Stomach (tissue), 9 donors: ENCODE results near the gene RBFOX1. TPM values are rescaled to one million over a fixed set of nuclear protein-coding genes. Genes with fewer than 3 reads are reported as not detected.

ENCODE experiments used
- DNase-seq, 2 donors: peaks; one replicate each; pipeline versions ENCODE4 v3.0.0 to v3.0.0-alpha.2; 2013 to 2019
- H3K27ac ChIP-seq, 5 donors: fragments of 200-600 bp in 4 of 5; sonication (generic) in 4 of 5; one replicate each; pipeline ENCODE4 v1.5.1; 2013 to 2019; ENCODE audit warnings: mild to moderate bottlenecking in 1 of 5, moderate library complexity in 1 of 5
- H3K27me3 ChIP-seq, 3 donors: fragments of 200-600 bp; sonication (generic); one replicate each; pipeline ENCODE4 v1.5.1; 2017 to 2019; ENCODE audit warnings: mixed run types in 1 of 3
- H3K36me3 ChIP-seq, 4 donors: fragments of 200-600 bp; sonication (generic); 1 replicate in 3 of 4; 2 replicates in 1 of 4; pipeline ENCODE4 v1.5.1; 2016 to 2019
- H3K4me1 ChIP-seq, 4 donors: fragments of 200-600 bp; sonication (generic); one replicate each; pipeline ENCODE4 v1.5.1; 2016 to 2019
- H3K4me3 ChIP-seq, 4 donors: fragments of 200-600 bp; sonication (generic) in 3 of 4; one replicate each; pipeline ENCODE4 v1.5.1; 2016 to 2019; ENCODE audit warnings: mild to moderate bottlenecking in 1 of 4
- H3K9me3 ChIP-seq, 4 donors: fragments of 200-600 bp; sonication (generic); one replicate each; pipeline ENCODE4 v1.5.1; 2016 to 2019
- EP300 ChIP-seq: sonication (generic); formaldehyde crosslinking; IDR thresholded peaks from one replicate; pipeline ENCODE4 v1.6.1; 2017; ENCODE audit warnings: antibody characterized with exemption
- POLR2A ChIP-seq, 4 donors: fragments of 450-650 bp; IDR thresholded peaks; one replicate each; pipeline ENCODE4 v1.6.1; 2016; ENCODE audit warnings: antibody characterized with exemption in 4 of 4, control low read depth in 2 of 4, mild to moderate bottlenecking in 1 of 4, moderate library complexity in 1 of 4
- POLR2AphosphoS5 ChIP-seq, 3 donors: sonication (generic); formaldehyde crosslinking; IDR thresholded peaks; one replicate each; pipeline ENCODE4 v1.6.1; 2016; ENCODE audit warnings: antibody characterized with exemption in 3 of 3
- WGBS, 5 donors: extraction: QIAGEN DNeasy Blood & Tissue Kit in 3 of 5; methylation state at CpG; one replicate each; pipeline versions ENCODE4 v1.1.5 to v1.1.7; 2013 to 2018; 5-methylcytosine and 5-hydroxymethylcytosine counted together
- intact Hi-C: fragments of 100-400 bp; cut with DNase I; formaldehyde crosslinking; loops from one replicate; pipeline ENCODE4 v1.15.1; 2023; ENCODE audit warnings: low total_unique reads
- polyA plus RNA-seq, 3 donors: library from polyadenylated mRNA; stranded (reverse); fragments of 200-250 nt; gene quantifications; one replicate each; pipeline ENCODE4 v1.2.3, GENCODE V29; 2013
- total RNA-seq, 5 donors: library from RNA; depleted of rRNA; stranded (reverse); fragments of >200 nt; gene quantifications; one replicate each; pipeline versions ENCODE4 v1.1.0 to v1.2.3, GENCODE V29; 2014 to 2016
- TF ChIP-seq, protein P1 (sequence below), 7 experiments: fragments of 450-650 bp in 4 of 7; fragments of 200-600 bp in 3 of 7; sonication (generic) in 3 of 7; IDR thresholded peaks; one replicate each; pipeline ENCODE4 v1.5.1; 2016 to 2019; ENCODE audit warnings: antibody characterized with exemption in 7 of 7, control low read depth in 2 of 7, mild to moderate bottlenecking in 1 of 7
- donor health status: healthy with polysubstance abuse.
- donor health status: Bipolar disorder and iron deficiency.
- donor health status: healthy.

RBFOX1 gene
- total and polyA plus RNA-seq, 8 donors: 0.03 to 20.9 (median 0.35) TPM; not detected in 4

DNA sequence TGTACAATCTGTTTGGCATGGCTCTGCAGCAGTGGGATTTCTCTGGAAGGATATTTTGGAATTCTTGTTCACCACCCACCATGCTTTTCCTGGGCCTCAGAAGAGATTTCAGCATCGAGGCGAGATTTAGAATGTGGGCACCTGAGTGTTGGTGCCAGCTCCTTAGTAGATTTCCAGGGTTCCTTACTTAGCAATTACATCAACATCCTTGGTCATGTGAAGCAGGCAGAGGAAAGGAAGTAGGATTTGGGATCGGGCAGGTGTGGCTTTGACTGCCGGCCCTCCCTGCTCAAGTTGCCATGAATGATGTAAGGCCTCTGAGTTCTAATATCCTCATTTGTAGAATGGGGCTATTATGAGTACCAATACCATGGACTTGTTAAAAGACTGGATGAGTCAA lies 13.1 kb upstream of the RBFOX1 start:
- intact Hi-C loops: no loop called here
- 77 to 86% (median 81%) methylated on average over 4 of the region's 4 CpGs for WGBS, 5 donors
- Histone ChIP-seq H3K4me1 (no peaks in the 10 kb centered on the region), H3K36me3 (no peaks in the 10 kb centered on the region), H3K27ac (no peak overlapping the region), H3K9me3 (peaks cover 0 to 5% (median 0%) of the 10 kb centered on the region in 4 donors), H3K27me3 (no peaks in the 10 kb centered on the region), H3K4me3 (no peak overlapping the region)
- TF ChIP-seq, protein P1, sequence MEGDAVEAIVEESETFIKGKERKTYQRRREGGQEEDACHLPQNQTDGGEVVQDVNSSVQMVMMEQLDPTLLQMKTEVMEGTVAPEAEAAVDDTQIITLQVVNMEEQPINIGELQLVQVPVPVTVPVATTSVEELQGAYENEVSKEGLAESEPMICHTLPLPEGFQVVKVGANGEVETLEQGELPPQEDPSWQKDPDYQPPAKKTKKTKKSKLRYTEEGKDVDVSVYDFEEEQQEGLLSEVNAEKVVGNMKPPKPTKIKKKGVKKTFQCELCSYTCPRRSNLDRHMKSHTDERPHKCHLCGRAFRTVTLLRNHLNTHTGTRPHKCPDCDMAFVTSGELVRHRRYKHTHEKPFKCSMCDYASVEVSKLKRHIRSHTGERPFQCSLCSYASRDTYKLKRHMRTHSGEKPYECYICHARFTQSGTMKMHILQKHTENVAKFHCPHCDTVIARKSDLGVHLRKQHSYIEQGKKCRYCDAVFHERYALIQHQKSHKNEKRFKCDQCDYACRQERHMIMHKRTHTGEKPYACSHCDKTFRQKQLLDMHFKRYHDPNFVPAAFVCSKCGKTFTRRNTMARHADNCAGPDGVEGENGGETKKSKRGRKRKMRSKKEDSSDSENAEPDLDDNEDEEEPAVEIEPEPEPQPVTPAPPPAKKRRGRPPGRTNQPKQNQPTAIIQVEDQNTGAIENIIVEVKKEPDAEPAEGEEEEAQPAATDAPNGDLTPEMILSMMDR (IDR thresholded peaks at IDR 0.05): no peak
- no peak for TF ChIP-seq POLR2AphosphoS5 (IDR thresholded peaks at IDR 0.05)
- no peak for TF ChIP-seq POLR2A (IDR thresholded peaks at IDR 0.05)
- no peak for TF ChIP-seq EP300
- no peak for DNase-seq

DNA sequence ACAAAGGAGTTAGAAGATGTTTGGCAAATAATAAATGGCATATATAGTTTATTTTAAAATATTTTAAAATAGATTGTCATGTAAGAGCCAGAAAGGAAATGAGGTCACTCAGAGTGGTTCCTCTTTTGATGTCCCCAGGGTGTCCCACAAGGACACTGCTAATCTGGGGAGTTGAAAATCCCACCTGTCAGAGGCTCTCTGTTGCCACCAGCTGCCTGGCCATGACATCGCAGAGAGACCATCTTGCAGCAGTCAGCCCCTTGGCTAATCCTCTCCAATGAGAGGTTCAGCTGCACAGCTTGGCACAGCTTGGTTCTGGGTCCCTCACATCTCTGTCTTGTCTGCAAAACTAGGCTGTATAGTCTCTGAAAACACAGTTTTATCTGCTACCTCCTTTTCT lies 11.0 kb upstream of the RBFOX1 start:
- intact Hi-C loops: no loop called here

DNA sequence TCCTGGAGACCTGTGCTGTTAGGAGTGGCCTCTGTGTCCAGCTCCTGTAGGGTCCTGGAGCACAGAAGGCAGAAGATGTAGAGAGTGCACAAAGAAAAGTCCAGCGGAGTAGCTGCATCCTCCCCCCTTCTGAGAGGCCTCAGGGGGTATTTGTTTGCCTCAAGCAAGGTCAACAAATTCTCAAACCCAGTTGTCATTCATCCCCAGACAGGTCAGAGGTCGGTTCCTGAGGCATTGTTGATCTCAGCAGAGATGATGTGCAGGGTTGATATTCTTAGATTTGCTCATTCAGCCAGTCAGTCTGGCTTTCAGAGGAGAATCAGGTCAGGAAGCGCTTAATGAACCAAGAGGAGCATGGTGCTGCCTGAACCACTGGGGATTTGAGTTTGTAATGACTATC lies 8.3 kb upstream of the RBFOX1 start:
- H3K27ac ChIP-seq: no peak overlapping the region
- no peaks in the 10 kb centered on the region for H3K4me1 ChIP-seq
- DNase-seq: no peak
- no peak overlapping the region for H3K4me3 ChIP-seq
- H3K36me3 ChIP-seq: no peaks in the 10 kb centered on the region
- H3K27me3 ChIP-seq: no peaks in the 10 kb centered on the region
- intact Hi-C loops: no loop called here
- peaks cover 0 to 5% (median 0%) of the 10 kb centered on the region in 4 donors for H3K9me3 ChIP-seq
- TF ChIP-seq EP300: no peak
- no peak for TF ChIP-seq POLR2AphosphoS5 (IDR thresholded peaks at IDR 0.05)
- TF ChIP-seq, protein P1 (IDR thresholded peaks at IDR 0.05): no peak
- TF ChIP-seq POLR2A (IDR thresholded peaks at IDR 0.05): no peak
- 26 to 45% (median 30%) methylated on average over 3 of the region's 3 CpGs for WGBS, 5 donors

More for the DNA sequence above, 11.0 kb upstream of the RBFOX1 start:
- WGBS, 5 donors: 36 to 55% (median 43%) methylated on average over 1 of the region's 1 CpG
- no peak for DNase-seq
- peaks cover 0 to 5% (median 0%) of the 10 kb centered on the region in 4 donors for H3K9me3 ChIP-seq
- no peaks in the 10 kb centered on the region for H3K27me3 ChIP-seq
- TF ChIP-seq, protein P1 (IDR thresholded peaks at IDR 0.05): no peak
- TF ChIP-seq EP300 (no peak), POLR2AphosphoS5 (IDR thresholded peaks at IDR 0.05) (no peak), POLR2A (IDR thresholded peaks at IDR 0.05) (no peak)
- H3K4me3 ChIP-seq: no peak overlapping the region
- no peaks in the 10 kb centered on the region for H3K36me3 ChIP-seq
- no peak overlapping the region for H3K27ac ChIP-seq
- H3K4me1 ChIP-seq: no peaks in the 10 kb centered on the region

DNA sequence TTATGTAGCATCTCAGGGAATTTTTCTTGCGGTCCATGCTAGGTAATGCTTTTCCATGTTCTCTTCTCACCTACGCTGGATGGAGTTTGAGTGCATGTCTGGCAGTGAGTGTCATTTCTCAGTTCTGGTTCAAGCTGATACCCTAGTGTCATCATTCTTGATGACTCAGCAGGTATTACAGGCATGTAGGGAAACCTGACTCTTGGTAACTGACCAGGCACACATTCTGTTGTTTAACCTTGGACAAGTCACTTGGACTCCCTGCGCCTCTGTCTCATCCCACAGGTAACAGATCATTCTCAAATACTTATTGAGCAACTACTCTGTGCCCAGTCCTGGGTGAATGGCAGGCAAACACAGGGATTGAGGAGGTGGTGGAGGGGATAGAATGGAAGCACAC lies 6.8 kb upstream of the RBFOX1 start:
- no peaks in the 10 kb centered on the region for H3K27me3 ChIP-seq
- TF ChIP-seq POLR2AphosphoS5 (IDR thresholded peaks at IDR 0.05): no peak
- TF ChIP-seq EP300: no peak
- TF ChIP-seq, protein P1 (IDR thresholded peaks at IDR 0.05): no peak
- no peaks in the 10 kb centered on the region for H3K36me3 ChIP-seq
- H3K4me1 ChIP-seq: no peaks in the 10 kb centered on the region
- no peak overlapping the region for H3K27ac ChIP-seq
- intact Hi-C loops: no loop called here
- no peak overlapping the region for H3K4me3 ChIP-seq
- no peak for DNase-seq
- no peaks in the 10 kb centered on the region for H3K9me3 ChIP-seq
- 90 to 99% (median 94%) methylated on average over 3 of the region's 3 CpGs for WGBS, 5 donors
